HG02840 (cell line): Measurements from ENCODE around the gene SYT9.

Source experiments
- ATAC-seq: cut with Tn5 transposase; IDR thresholded peaks from one replicate; pipeline ENCODE4 v1.9.1; 2021; ENCODE audit warnings: mild to moderate bottlenecking, moderate library complexity, moderate number of reproducible peaks; ENCODE audit not compliant: unreplicated experiment, low FRiP score

Gene SYT9

GRCh38 chr11:7272373-7272772 lies 20.7 kb downstream of the SYT9 start:
- no peak for ATAC-seq

DNA sequence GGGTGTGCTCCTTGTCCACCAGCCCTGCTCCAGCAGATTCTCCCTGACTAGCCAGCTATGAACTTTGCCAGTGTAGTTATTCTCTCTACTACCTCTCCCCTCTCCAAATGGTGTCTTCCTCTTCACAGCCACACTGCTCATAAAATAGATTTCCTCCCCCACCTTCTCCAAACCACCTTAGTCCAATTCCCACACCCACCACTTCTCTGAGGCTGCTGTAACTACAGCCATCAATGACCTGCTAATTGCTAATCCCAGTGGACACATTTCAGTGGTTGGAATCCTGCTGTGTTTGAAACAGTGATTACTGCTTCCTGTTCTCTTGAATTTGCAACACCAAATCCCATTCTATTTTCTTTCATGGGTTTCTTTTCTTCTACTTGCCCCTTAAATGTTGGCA lies 23.4 kb downstream of the SYT9 start:
- ATAC-seq: no peak

GRCh38 chr11:7278314-7278917 lies 26.7 kb downstream of the SYT9 start:
- no peak for ATAC-seq

DNA sequence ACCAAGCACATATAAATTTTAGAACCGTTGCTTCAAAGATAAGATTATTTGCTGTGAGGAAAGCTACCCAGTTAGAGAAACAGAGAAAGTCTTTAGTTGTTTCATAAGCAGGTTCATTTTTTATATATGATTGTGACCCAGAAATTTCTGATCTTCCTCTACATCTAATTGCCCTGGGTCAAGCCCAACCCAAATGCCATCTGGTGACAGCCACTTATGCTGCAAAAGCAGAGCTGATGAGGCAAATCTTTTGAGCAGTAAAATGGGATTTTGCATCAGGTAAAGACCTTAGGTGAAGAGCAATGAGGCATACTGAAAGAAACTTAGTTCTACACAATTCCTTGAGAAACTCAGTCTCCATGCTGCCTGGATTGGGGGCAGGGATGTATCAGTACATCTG lies 28.0 kb downstream of the SYT9 start:
- no peak for ATAC-seq

GRCh38 chr11:7281079-7281478 lies 29.4 kb downstream of the SYT9 start:
- ATAC-seq: no peak

DNA sequence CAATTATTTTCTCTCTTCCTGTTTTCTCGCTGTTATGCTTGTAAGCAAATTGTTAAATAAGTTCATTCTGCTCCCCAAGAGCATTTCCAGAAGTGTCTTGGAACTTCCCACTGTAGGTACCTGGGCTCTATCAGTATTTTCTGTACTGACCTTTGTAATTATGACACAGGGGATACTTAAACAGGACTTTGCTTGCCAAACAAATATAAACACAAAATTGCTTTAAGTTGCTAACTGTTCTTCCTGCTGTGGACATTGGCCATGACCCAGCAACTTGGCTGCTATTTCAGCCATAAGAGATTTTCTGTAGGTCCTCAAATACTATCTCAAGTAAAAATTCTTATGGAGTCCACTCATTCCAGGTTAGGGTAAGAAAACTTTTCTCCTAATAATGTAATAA lies 30.1 kb downstream of the SYT9 start:
- no peak for ATAC-seq

DNA sequence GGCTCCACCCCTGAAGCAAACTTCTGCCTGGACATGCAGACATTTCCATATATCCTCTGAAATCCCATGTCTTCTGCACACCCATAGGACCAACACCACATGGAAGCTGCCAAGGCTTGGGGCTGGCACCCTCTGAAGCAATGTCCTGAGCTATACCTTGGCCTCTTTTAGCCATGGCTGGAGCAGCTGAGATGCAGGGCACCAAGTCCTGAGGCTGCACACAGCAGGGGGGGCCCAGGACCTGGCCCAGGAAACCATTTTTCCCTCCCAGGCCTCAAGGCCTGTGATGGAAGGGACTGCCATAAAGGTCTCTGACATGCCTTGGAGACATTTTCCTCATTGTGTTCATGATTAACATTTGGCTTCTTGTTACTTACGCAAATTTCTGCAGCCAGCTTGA lies 34.5 kb downstream of the SYT9 start:
- no peak for ATAC-seq

- ATAC-seq: no peak
These were observed 39.6 kb downstream of the SYT9 start for GRCh38 chr11:7291100-7291829.

DNA sequence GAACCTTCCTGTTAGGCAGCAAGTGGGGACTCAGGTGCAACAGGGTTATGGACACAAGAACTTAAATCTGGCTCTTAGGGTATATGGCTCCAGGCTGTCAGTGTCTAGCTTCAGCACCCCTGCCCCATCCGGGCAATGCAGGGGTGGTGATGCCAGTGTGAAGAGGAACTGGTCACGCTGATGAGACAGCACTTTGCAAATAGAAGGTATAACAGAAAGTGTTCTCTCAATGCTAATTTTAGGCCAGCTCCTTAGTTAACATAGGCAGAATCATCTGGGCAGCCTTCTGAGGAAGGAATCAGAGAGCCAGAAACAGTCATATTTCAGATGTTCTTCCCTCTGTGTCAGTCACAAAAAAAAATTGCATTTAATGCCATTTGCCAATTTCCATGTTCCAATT lies 41.2 kb downstream of the SYT9 start:
- no peak for ATAC-seq

DNA sequence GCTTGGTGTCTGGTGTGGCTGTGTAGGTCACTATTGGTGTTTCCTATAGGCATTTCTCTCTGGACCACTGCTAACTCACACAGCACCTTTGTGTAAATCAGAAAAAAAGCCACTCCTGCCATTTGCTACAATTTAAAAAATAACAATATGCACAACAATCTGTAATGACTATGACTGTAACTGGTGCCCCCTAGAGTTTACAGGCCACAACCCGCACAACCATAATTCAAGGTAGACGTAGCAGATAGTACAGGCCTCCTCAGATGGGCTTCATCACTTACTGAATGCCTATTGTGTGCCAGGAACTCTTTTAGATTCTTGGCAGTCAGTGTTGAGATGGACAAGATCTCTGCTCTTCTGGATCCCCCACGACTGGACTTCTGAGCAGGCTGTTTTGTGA lies 47.7 kb downstream of the SYT9 start:
- ATAC-seq: no peak

DNA sequence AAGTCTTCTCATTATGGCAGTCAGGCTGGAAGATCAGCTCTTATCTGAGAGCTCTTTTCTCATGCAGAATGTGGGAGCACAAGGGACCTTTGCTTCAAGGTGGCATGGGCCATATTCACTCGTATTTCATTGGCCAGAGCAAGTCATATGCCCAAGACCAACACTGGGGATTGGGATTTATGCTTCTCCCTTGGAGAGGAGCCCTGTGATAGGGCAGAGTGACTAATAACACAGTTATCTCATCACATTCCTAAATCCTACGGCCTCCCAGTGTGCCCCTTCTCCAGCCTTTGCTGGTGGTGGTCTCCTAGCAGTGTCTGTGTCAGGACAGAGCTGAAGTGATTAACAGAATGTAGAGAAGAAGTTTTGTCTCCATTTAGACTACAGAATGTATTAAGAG lies 48.6 kb downstream of the SYT9 start:
- ATAC-seq: no peak

GRCh38 chr11:7303146-7303545 lies 51.4 kb downstream of the SYT9 start:
- no peak for ATAC-seq

GRCh38 chr11:7306900-7307299 lies 55.2 kb downstream of the SYT9 start:
- ATAC-seq: no peak

DNA sequence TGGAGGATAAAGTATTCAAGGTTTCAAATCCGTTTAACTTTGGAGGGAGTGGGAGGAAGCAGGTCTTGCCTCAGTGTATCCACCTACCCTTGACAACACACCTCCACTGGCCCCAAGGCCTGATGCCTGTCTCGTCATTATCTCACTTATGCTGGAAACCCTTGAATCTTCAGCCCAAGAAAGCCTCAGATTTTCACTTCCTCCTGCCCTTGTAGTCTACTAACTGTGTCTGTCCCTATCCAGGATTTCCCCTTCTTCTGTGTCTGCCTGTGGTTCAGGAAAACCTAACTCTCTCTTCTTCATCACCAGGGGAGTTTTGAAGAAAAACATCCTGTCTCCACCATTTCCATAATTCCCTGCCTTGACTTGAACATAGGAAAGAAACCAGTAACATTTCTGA lies 56.1 kb downstream of the SYT9 start:
- no peak for ATAC-seq

DNA sequence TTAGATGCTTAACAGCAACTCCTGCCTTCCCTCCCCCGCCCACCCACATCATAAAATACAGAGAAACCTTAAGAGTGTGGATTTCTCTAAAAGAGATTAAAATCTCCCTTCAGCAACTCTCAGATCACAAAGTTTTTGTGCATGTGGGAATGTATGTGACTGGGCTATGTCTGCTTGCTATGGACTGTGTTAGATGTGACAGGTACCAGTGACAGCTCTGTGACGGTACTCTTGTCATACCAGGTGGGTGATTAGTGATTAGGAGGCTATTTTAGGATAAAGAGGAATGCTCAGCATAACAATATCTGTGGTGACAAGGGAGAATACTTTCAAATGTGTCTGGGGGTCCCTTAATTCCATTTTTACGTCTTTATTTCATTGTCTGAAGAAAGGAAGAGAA lies 60.2 kb downstream of the SYT9 start:
- ATAC-seq: no peak

GRCh38 chr11:7314811-7315604 lies 63.3 kb downstream of the SYT9 start:
- no peak for ATAC-seq

DNA sequence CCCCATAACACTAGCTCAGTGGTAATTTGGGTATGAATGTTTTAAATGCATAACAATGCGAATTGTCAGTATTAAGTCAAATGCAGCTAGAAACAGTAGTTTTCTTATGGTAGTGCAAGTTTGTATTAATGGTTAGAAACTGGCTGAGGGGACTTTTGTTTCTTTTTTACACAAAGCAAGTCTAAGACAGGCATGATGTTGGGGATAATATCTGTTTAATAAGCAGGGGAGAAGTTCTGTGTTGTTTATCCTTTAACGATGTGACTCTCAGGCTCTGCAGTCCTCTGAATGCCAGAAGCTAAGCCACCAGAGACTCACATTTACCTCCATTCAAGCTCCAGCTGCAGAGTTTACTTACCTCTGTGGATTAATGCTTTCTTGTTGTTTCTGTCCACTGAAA lies 67.8 kb downstream of the SYT9 start:
- ATAC-seq: no peak

- ATAC-seq: no peak
These were observed 68.6 kb downstream of the SYT9 start for GRCh38 chr11:7320306-7320705.

DNA sequence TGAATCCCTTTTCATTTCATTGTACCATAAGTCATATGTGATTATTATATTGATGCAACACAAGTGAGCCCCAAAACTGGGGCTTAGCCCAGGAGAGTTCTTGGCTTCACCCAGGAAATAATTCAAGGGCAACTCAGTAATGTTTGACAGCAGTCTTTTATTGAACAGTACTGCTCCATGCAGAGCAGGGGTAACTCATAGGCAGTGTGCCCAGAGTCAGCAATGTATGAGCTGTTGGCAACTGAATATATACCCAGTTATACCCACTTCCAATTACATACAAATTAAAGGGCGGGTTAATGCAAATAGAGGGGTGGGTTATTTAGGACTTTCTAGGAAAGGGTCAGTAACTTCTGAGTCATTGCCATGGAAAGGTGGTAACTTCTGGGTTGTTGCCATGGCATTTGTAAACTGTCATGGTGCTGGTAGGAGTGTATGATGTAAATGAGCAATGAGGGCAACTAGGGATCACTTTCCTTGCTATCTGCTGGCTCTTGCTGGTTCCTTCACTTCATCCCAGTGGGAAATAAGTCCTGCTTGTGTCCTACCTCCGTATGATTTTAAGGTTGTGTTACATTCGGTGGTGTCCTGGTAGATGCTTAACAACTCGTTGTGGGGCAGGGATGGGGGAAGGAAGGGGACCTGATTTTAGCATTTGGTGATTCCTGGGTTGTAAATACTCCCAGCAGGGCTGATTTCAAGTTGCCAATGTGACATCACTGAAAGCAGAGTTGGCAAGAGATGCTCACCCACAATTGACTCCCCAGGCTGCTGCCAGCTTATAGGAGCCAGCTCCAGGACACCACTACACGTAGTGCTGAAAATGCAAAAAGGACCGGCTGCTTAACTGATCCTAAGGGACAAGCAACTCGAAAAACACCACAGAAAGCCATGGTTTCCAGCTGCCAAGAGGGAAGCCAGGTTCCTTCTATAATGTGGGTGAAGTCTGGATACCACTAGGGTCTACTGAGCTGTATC lies 70.1 kb downstream of the SYT9 start:
- ATAC-seq: no peak

GRCh38 chr11:7332451-7332850 lies 80.7 kb downstream of the SYT9 start:
- ATAC-seq: no peak

GRCh38 chr11:7332962-7333361 lies 81.3 kb downstream of the SYT9 start:
- no peak for ATAC-seq
